Body of pancreas (tissue), 4 donors: Measurements from ENCODE around the gene GAGE12H. TPM values are rescaled to one million over a fixed set of nuclear protein-coding genes. Genes with fewer than 3 reads are reported as not detected.
"Not testable (repeated sequence)": the region's sequence is repeated elsewhere in the genome, so short reads cannot be mapped to it uniquely, and the experiment has no call there.

ENCODE experiments used
- ATAC-seq: fragments of 150-250 bp; one replicate; pipeline ENCODE4 v1.9.1; 2016
- DNase-seq, 4 donors: peaks; one replicate each; pipeline ENCODE4 v3.0.0-alpha.2; 2019
- H3K27ac ChIP-seq, 4 donors: fragments of 200-600 bp; sonication (generic); 1 replicate in 3 of 4; 2 replicates in 1 of 4; pipeline versions ENCODE4 v1.5.1 to v1.6.1; 2016 to 2019; ENCODE audit warnings: mild to moderate bottlenecking in 1 of 4, mixed read lengths in 1 of 4, moderate library complexity in 1 of 4
- H3K27me3 ChIP-seq, 2 donors: fragments of 200-600 bp; sonication (generic); one replicate each; pipeline ENCODE4 v1.6.0; 2016; ENCODE audit warnings: mild to moderate bottlenecking in 1 of 2
- H3K36me3 ChIP-seq, 2 donors: fragments of 200-600 bp; sonication (generic); replicated peaks in 1 of 2; 2 replicates each; pipeline ENCODE4 v1.5.1; 2016; ENCODE audit warnings: low read depth in 2 of 2; ENCODE audit not compliant: insufficient read depth in 1 of 2
- H3K4me1 ChIP-seq: fragments of 200-600 bp; sonication (generic); one replicate; pipeline ENCODE4 v1.6.0; 2016
- H3K4me3 ChIP-seq, 2 donors: fragments of 200-600 bp; sonication (generic); 1 replicate in 1 of 2; 2 replicates in 1 of 2; pipeline ENCODE4 v1.5.1; 2016 to 2019
- H3K9me3 ChIP-seq, 3 donors: fragments of 200-600 bp; sonication (generic); 1 replicate in 2 of 3; 2 replicates in 1 of 3; pipeline ENCODE4 v1.5.1; 2016
- whole genome bisulfite sequencing, 2 donors: methylation state at CpG; one replicate each; pipeline ENCODE4 v1.1.5; 2017; 5-methylcytosine and 5-hydroxymethylcytosine counted together
- intact Hi-C: fragments of 100-400 bp; cut with DNase I; formaldehyde crosslinking; loops from one replicate; pipeline ENCODE4 v1.15.1; 2023
- total RNA-seq, 2 donors: library from RNA; depleted of rRNA; stranded (reverse); fragments of >200 nt; gene quantifications; one replicate each; pipeline ENCODE4 v1.1.0, GENCODE V29; 2016

The GAGE12H gene, protein sequence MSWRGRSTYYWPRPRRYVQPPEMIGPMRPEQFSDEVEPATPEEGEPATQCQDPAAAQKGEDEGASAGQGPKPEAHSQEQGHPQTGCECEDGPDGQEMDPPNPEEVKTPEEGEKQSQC
- not detected for total RNA-seq

DNA sequence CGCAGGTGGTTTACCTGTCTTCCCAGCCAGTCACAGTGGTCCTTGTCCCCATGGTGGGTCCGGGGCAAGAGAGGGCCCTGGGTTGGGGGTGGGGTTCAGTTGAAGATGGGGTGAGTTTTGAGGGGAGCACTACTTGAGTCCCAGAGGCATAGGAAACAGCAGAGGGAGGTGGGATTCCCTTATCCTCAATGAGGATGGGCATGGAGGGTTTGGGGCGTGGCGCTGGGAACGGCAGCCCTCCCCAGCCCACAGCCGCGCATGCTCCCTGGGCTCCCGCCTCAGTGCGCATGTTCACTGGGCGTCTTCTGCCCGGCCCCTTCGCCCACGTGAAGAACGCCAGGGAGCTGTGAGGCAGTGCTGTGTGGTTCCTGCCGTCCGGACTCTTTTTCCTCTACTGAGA lies at the start of gene GAGE12H:
Gene GAGE12H, plus strand, starts transcription at position 301 of the 400 bp plus-strand sequence. CDS start 1,155 bp downstream, outside the sequence.
- DNase-seq, H3K27ac ChIP-seq, H3K27me3 ChIP-seq, ATAC-seq, H3K9me3 ChIP-seq, H3K36me3 ChIP-seq, H3K4me3 ChIP-seq, H3K4me1 ChIP-seq, intact Hi-C loops: not testable (repeated sequence)
- no CpG with 5 or more reads among the region's 16 CpGs for WGBS, 2 donors

DNA sequence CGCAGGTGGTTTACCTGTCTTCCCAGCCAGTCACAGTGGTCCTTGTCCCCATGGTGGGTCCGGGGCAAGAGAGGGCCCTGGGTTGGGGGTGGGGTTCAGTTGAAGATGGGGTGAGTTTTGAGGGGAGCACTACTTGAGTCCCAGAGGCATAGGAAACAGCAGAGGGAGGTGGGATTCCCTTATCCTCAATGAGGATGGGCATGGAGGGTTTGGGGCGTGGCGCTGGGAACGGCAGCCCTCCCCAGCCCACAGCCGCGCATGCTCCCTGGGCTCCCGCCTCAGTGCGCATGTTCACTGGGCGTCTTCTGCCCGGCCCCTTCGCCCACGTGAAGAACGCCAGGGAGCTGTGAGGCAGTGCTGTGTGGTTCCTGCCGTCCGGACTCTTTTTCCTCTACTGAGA lies 47.9 kb upstream of the GAGE12H start, which contains the start of gene GAGE12C:
Gene GAGE12C, plus strand, starts transcription at position 301 of the 400 bp plus-strand sequence. CDS start 1,155 bp downstream, outside the sequence.
- H3K27ac ChIP-seq, H3K4me3 ChIP-seq, H3K36me3 ChIP-seq, ATAC-seq, H3K27me3 ChIP-seq, H3K9me3 ChIP-seq, H3K4me1 ChIP-seq, DNase-seq, intact Hi-C loops: not testable (repeated sequence)
- no CpG with 5 or more reads among the region's 16 CpGs for WGBS, 2 donors

DNA sequence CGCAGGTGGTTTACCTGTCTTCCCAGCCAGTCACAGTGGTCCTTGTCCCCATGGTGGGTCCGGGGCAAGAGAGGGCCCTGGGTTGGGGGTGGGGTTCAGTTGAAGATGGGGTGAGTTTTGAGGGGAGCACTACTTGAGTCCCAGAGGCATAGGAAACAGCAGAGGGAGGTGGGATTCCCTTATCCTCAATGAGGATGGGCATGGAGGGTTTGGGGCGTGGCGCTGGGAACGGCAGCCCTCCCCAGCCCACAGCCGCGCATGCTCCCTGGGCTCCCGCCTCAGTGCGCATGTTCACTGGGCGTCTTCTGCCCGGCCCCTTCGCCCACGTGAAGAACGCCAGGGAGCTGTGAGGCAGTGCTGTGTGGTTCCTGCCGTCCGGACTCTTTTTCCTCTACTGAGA lies 38.3 kb upstream of the GAGE12H start, which contains the start of gene GAGE12D:
Gene GAGE12D, plus strand, starts transcription at position 301 of the 400 bp plus-strand sequence. CDS start 1,155 bp downstream, outside the sequence.
- intact Hi-C loops, DNase-seq: not testable (repeated sequence)

DNA sequence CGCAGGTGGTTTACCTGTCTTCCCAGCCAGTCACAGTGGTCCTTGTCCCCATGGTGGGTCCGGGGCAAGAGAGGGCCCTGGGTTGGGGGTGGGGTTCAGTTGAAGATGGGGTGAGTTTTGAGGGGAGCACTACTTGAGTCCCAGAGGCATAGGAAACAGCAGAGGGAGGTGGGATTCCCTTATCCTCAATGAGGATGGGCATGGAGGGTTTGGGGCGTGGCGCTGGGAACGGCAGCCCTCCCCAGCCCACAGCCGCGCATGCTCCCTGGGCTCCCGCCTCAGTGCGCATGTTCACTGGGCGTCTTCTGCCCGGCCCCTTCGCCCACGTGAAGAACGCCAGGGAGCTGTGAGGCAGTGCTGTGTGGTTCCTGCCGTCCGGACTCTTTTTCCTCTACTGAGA lies 28.8 kb upstream of the GAGE12H start, which contains the start of gene GAGE12E:
Gene GAGE12E, plus strand, starts transcription at position 301 of the 400 bp plus-strand sequence. CDS start 1,155 bp downstream, outside the sequence.
- ATAC-seq, intact Hi-C loops, DNase-seq, H3K36me3 ChIP-seq, H3K27me3 ChIP-seq, H3K9me3 ChIP-seq, H3K4me3 ChIP-seq, H3K27ac ChIP-seq, H3K4me1 ChIP-seq: not testable (repeated sequence)
- WGBS, 2 donors, result no CpG with 5 or more reads among the region's 16 CpGs

More for the DNA sequence above, 38.3 kb upstream of the GAGE12H start, which contains the start of gene GAGE12D:
- H3K4me1 ChIP-seq, H3K27ac ChIP-seq, H3K36me3 ChIP-seq, H3K4me3 ChIP-seq, H3K9me3 ChIP-seq, ATAC-seq, H3K27me3 ChIP-seq: not testable (repeated sequence)
- no CpG with 5 or more reads among the region's 16 CpGs for WGBS, 2 donors

DNA sequence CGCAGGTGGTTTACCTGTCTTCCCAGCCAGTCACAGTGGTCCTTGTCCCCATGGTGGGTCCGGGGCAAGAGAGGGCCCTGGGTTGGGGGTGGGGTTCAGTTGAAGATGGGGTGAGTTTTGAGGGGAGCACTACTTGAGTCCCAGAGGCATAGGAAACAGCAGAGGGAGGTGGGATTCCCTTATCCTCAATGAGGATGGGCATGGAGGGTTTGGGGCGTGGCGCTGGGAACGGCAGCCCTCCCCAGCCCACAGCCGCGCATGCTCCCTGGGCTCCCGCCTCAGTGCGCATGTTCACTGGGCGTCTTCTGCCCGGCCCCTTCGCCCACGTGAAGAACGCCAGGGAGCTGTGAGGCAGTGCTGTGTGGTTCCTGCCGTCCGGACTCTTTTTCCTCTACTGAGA lies 19.2 kb upstream of the GAGE12H start, which contains the start of gene GAGE12F:
Gene GAGE12F, plus strand, starts transcription at position 301 of the 400 bp plus-strand sequence. CDS start 1,155 bp downstream, outside the sequence.
- WGBS, 2 donors, result no CpG with 5 or more reads among the region's 16 CpGs
- H3K4me3 ChIP-seq, ATAC-seq, intact Hi-C loops, H3K27me3 ChIP-seq, H3K27ac ChIP-seq, H3K4me1 ChIP-seq, H3K9me3 ChIP-seq, H3K36me3 ChIP-seq, DNase-seq: not testable (repeated sequence)

DNA sequence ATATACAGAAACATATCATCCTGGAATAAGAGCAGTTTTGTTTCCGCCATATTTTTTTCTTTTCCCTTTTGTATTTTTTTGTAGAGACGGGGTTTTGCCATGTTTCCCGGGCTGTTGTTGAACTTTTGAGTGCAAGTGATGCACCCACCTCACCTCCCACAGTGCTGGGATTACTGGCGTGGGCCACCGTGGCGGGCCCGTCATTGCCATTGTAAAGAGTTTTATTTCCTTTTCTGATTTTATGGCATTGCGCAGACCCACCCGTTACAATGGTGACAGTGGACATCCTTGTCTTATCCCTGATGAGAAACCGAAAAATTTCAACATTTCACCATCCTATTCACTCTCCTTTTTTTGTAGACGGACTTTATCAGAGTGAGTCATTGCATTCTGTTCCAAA lies 11.0 kb upstream of the GAGE12H start:
- H3K27ac ChIP-seq, H3K36me3 ChIP-seq, H3K9me3 ChIP-seq, H3K4me3 ChIP-seq, ATAC-seq, intact Hi-C loops, H3K4me1 ChIP-seq, H3K27me3 ChIP-seq: not testable (repeated sequence)
- 100% methylated on average over 4 of the region's 11 CpGs; no CpG with 5 or more reads in 1 of the 2 donors for WGBS, 2 donors
- peak in 1 of 4 donors; percentile 3 for DNase-seq

DNA sequence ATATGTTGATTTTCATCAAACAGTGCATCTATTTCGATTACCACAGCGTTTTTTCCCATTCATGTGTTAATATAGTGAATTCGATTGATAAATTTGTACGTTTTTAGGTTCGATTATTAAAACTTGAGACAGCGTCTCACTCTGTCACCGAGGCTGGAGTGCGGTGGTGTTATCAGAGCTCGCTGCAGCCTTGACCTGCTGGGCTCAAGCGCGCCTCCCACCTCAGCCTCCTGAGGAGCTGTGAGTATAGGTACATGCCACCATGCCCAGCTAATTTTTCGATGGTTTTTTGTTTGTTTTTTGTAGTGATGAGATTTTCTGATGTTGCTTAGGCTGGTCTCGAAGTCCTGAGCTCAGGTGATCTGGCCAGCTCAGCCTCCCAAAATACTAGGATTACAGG lies 10.6 kb upstream of the GAGE12H start:
- ATAC-seq, result not testable (repeated sequence)

DNA sequence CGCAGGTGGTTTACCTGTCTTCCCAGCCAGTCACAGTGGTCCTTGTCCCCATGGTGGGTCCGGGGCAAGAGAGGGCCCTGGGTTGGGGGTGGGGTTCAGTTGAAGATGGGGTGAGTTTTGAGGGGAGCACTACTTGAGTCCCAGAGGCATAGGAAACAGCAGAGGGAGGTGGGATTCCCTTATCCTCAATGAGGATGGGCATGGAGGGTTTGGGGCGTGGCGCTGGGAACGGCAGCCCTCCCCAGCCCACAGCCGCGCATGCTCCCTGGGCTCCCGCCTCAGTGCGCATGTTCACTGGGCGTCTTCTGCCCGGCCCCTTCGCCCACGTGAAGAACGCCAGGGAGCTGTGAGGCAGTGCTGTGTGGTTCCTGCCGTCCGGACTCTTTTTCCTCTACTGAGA lies 9.6 kb upstream of the GAGE12H start, which contains the start of gene GAGE12G:
Gene GAGE12G, plus strand, starts transcription at position 301 of the 400 bp plus-strand sequence. CDS start 1,155 bp downstream, outside the sequence.
- H3K4me1 ChIP-seq, intact Hi-C loops, H3K9me3 ChIP-seq, H3K27ac ChIP-seq, DNase-seq, H3K36me3 ChIP-seq, H3K27me3 ChIP-seq, ATAC-seq, H3K4me3 ChIP-seq: not testable (repeated sequence)
- no CpG with 5 or more reads among the region's 16 CpGs for WGBS, 2 donors

More for the DNA sequence above, 10.6 kb upstream of the GAGE12H start:
- H3K4me3 ChIP-seq, H3K27me3 ChIP-seq, H3K9me3 ChIP-seq, H3K36me3 ChIP-seq, intact Hi-C loops, H3K4me1 ChIP-seq, H3K27ac ChIP-seq: not testable (repeated sequence)
- WGBS, 2 donors, result 71% methylated on average over 7 of the region's 13 CpGs; no CpG with 5 or more reads in 1 of the 2 donors
- peak in 1 of 4 donors; percentile 1 for DNase-seq

DNA sequence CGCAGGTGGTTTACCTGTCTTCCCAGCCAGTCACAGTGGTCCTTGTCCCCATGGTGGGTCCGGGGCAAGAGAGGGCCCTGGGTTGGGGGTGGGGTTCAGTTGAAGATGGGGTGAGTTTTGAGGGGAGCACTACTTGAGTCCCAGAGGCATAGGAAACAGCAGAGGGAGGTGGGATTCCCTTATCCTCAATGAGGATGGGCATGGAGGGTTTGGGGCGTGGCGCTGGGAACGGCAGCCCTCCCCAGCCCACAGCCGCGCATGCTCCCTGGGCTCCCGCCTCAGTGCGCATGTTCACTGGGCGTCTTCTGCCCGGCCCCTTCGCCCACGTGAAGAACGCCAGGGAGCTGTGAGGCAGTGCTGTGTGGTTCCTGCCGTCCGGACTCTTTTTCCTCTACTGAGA lies 9.4 kb downstream of the GAGE12H start, which contains the start of gene GAGE2A:
Gene GAGE2A, plus strand, starts transcription at position 301 of the 400 bp plus-strand sequence. CDS start 1,155 bp downstream, outside the sequence.
- intact Hi-C loops, H3K27me3 ChIP-seq, H3K27ac ChIP-seq, H3K36me3 ChIP-seq, H3K9me3 ChIP-seq, H3K4me3 ChIP-seq, ATAC-seq, H3K4me1 ChIP-seq, DNase-seq: not testable (repeated sequence)
- no CpG with 5 or more reads among the region's 16 CpGs for WGBS, 2 donors

DNA sequence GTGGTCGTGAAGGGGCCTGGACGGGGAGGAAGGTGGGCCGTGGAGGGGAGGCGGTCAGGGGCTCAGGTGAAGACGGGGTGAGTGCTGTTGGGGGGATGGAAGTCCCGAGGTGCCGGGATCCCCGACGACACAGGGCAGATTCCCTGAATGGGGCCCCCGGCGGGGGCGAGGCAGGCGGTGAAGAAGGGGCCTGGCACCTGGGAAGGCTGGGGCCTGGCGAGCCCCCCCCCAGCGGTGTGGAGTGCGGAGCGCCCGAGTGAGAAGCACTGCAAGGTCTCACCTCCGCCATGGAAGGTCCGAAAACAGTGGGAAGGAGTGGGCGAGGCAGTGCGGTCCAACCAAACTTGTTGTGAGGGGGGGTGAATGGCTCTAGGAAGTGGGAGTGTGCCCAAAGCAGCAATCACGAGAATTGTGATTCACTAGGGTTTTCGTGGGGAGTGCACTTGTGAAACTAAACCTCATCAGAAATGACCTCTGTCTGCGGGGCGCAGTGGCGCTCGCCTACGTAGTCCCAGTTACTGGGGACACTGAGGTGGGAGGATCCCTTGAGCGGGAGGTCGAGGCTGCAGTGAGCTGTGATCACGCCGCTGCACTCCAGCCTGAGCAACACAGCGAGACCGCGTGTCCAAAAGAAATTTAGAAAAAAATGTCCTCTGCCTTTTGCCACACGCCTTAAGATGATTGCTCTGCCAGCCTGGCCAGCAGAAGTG lies 10.2 kb downstream of the GAGE12H start:
- H3K4me1 ChIP-seq, H3K27ac ChIP-seq, intact Hi-C loops, H3K27me3 ChIP-seq, H3K4me3 ChIP-seq, H3K9me3 ChIP-seq, ATAC-seq, H3K36me3 ChIP-seq: not testable (repeated sequence)
- WGBS, 2 donors, result 88 to 89% methylated on average over 27 to 30 of the region's 37 CpGs
- DNase-seq, result peak in 2 of 4 donors; percentile 6 to 24

DNA sequence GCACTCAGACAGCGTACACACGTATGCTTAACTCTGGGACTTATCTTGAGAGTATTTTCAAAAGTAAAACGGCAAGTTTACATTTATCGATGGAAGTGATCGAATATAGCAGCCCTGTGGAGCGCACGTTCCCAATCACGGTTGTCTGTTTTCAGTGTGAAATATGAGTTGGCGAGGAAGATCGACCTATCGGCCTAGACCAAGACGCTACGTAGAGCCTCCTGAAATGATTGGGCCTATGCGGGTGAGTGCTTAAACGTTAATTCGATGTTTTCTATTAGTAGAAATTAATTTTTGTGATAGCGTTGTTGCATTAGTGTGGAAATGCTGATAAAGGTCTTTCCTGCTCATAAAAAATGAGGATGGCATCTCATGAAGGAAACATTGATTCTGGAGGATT lies 10.7 kb downstream of the GAGE12H start:
- H3K36me3 ChIP-seq, H3K27me3 ChIP-seq, H3K4me3 ChIP-seq, H3K9me3 ChIP-seq, ATAC-seq, H3K4me1 ChIP-seq, intact Hi-C loops, H3K27ac ChIP-seq, DNase-seq: not testable (repeated sequence)
- WGBS, 2 donors, result 88 to 92% methylated on average over 12 to 15 of the region's 17 CpGs
